ENCODE data around the gene CTNNA2.
A peak's percentile ranks its signal among the peaks of the same experiment; 100 is the strongest.

Gene CTNNA2

DNA sequence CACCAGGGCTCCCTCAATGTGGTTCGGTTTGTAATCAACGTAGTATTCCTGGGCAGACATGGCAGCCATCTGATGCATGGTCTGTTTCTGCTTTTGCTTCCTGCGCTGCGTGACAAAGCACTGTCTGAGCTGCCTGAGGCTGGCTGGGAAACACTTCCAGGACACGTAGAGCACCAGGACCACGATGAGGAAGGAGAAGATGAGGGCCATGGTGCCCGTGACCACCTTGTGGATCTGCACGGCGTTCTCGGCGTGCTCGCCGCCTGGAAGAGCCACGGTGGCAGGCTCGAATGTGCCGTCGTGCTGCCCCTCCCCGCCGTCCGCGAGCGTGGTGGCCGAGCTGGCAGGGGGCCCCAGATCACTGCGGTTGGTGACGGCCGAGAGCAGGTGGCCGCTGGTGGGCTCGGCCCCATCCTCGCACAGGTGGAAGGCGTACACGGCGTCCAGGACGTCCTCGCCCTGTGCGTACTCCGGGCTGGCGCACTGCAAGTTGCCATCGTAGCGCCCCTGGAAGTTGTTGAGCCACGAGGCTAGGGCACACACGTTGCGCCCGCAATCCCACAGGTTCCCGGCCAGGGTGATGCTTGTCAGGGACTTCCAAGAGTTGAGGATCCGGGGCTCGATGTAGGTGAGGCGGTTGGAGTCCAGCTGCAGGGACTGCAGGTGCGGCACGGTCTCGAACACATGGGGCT is 789.6 kb downstream of the CTNNA2 start:
- no peak for DNase-seq

GRCh38 chr2:80303006-80303908 is 790.4 kb downstream of the CTNNA2 start:
- DNase-seq, result no peak

DNA sequence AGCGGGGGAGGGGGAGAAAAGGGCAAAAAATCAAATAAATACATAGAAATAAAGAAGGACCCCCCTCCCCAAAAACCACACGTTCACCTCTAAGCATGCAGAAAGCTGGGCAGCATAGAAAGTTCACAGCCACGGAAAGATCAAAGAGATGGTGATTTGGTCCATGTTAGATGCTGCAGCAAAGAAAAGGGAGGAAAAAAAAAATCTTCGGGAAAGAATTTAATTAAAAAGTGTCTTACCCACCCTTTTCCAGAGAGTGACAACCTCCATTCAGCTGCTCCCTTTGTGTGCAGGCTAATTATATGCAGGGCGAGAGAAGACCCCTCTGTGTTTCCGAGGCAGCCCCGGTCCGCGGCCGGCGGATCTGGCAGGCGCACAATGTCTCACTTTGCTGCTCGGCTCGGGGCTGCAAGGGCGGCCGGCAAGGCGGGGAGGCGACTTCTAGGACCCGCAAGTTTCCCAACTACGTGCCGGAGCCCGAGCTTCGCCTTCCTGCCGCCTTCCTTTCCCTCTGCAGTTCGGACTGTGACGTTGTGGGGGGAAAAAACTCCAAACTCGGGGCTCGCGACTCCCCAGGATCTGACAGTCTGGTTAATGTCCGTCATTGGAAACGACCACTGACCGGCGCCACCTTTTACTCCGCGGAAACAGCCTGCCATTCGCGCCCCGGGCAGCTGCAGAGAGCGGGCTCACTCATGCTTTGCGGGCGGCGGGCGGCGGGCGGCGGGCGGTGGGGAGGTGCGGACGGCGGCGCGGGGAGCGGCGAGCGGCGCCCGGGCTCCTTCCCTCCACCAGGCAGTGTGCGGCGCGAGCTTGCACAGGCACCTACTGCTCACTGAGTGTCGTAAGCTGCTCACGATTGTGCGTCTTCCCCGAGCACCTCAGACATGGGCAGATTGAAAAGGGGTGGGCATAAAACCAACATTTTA is 791.3 kb downstream of the CTNNA2 start, which contains the start of gene LRRTM1:
TSS of gene LRRTM1 (minus strand) at position 844 of the 929 bp plus-strand sequence. CDS start 933 bp downstream, outside the sequence.
- peak; percentile 72 for DNase-seq

DNA sequence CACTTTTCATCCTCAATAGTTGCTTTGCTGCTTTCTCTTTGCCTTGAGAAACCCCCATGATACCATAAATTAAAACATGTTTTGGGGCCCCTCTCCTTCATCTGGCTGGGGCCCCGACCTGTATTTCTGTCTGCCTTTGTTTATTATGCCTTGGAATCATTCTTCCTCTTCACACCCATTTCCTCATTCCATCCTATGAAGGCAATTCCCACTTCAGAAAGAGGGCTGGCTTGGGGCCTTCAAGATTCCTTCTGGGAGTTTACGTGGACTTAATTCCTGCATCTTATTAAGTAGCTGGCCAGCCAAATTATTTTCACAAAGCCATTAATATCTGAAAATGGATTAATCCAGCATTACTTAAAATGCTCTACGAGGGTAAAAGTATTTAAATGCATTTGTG is 798.5 kb downstream of the CTNNA2 start:
- no peak for DNase-seq

DNA sequence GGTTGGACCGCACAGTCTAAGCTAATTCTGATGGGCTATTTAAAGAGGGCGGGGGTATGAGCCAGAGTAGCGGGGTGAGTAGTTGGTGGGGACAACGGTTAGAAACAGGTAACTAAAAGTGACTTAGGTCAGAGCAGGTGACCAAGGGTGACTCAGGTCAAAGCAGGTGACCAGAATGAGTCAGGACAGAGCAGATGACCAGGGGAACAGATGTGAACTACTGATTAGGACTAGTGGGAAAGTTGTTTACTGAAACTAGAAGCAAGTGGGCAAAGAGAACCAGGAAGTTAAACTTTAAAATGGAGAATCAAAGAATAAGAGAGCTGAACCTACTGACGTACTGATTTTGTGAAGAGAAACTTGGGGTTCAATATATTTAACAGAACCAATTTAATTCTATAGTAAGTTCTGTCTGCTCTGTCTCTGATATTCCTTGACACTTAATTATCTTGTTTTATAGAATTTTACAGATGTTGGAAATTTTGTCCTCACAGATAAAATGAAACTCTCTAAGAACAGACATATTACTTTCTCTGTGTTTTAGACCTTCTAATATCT is 799.5 kb downstream of the CTNNA2 start:
- no peak for DNase-seq

GRCh38 chr2:80322311-80322920 is 809.6 kb downstream of the CTNNA2 start:
- no peak for DNase-seq

DNA sequence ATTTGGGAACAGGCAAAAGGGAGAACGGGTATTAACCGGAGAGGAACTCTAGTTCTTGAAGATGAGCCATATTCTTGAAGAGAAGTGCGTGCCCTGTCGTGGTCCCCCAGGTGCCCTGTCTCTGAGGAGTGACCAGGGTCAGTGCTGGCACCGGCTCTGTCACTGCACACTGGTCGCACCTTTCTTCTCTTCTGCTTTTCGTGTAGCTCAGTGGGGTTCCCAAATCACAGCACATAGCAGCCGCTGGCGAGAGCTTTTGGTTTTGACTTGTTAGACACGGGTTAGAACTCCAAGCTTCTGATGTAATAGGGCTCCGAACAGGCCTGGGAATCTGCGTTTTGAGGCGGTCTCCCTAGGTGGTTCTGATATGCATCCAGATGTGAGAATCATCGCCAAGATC is 810.1 kb downstream of the CTNNA2 start:
- DNase-seq, result no peak

GRCh38 chr2:80323610-80324009 is 810.8 kb downstream of the CTNNA2 start:
- DNase-seq, result no peak

DNA sequence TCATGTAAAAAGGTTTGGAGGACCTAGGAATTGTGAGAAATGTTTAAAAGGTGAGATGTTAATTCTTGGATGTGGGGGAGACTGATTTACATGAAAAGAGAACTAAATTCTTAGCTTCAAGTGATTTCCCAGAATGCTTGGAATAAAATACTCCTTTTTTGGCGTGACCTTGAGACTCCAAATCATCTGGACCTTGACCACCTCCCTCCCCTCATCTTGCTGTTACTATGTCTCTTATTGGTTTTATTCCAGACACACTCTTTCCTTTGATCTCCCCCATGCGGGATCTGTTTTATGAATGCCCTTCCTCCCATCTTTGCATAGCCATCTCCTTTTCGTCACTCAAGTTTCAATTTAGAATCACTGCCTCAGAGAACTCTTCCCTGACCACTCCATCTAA is 811.7 kb downstream of the CTNNA2 start:
- no peak for DNase-seq

- DNase-seq, result peak; percentile 46
Measured at GRCh38 chr2:80326214-80326613, 813.4 kb downstream of the CTNNA2 start.

GRCh38 chr2:80326861-80327260 is 814.0 kb downstream of the CTNNA2 start:
- DNase-seq, result no peak

DNA sequence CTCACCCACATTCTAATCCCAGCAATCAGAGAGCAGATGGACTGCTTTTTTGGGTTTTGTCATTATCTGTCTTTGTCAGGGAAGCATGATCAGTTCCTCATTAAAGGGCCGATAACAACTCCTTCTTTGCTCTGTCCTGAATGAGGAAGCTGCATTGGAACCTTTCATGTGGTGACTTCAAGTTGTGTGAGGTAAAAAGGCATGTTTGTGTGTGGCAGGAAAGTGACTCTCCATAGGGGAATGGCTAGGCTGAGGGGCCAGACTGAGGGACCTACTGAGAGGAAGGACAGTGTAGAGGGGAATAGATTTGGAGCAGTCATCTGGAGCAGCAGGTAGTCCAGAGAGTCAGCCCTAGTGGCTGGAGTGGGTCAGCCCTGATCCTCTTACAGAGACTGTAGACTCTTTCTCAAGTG is 815.3 kb downstream of the CTNNA2 start:
- no peak for DNase-seq

- DNase-seq, result no peak
Measured at GRCh38 chr2:80329491-80329890, 816.6 kb downstream of the CTNNA2 start.

- DNase-seq, result no peak
Measured at GRCh38 chr2:80330527-80331450, 817.9 kb downstream of the CTNNA2 start.

- no peak for DNase-seq
Measured at GRCh38 chr2:80333886-80334285, 821.0 kb downstream of the CTNNA2 start.

DNA sequence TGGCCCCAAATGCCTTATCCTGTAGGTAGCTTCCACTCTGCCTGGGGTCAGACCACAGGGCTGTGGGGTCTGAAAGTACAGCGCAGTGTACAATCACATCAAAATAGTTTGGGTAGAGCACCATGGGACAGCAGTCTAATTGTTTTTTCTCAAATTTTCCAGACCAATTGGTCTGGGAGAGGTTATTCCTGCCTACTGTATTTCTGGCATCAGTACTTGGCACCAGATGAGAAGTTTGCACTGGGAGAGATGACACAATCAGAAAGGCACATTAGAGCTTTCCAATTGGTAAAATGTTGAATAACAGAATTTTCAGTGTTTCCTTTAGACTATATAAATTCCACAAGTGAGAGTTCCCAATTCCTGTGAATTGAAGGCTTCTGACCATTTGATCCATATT is 822.6 kb downstream of the CTNNA2 start:
- no peak for DNase-seq

GRCh38 chr2:80338794-80339193 is 825.9 kb downstream of the CTNNA2 start:
- DNase-seq, result no peak

GRCh38 chr2:80340022-80340421 is 827.2 kb downstream of the CTNNA2 start:
- DNase-seq, result peak; percentile 96

GRCh38 chr2:80348078-80348477 is 835.2 kb downstream of the CTNNA2 start:
- DNase-seq, result no peak

DNA sequence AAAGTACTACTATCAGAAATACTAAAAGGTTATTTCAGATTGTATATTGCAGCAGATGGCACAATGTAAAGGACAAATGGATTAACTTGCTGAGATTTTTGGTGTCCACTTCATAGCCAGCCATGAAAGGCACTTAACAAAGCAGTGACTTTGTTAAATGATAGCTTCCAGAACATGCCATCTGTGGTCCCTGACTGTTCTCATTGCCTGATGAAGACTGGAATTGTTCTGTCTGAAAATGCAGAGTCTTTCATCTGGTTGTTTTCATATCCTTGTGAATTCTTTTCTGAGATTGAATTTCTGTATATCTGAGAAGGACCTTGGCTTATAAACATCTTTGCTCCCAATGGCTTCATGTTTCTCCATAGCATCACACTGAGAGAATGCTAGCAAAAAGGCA is 836.1 kb downstream of the CTNNA2 start:
- DNase-seq, result no peak

- DNase-seq, result no peak
Measured at GRCh38 chr2:80351231-80351630, 838.4 kb downstream of the CTNNA2 start.
